GM21515 (cell line): ENCODE data around the gene TEAD1.

ENCODE experiments used
- ATAC-seq: cut with Tn5 transposase; IDR thresholded peaks from one replicate; pipeline ENCODE4 v1.9.1; 2021; ENCODE audit not compliant: unreplicated experiment

TEAD1 gene

GRCh38 chr11:12762278-12762677 is 88.1 kb downstream of the TEAD1 start:
- ATAC-seq = no peak

- ATAC-seq = no peak
Measured at GRCh38 chr11:12762696-12763324, 88.6 kb downstream of the TEAD1 start.

GRCh38 chr11:12764187-12764914 is 90.1 kb downstream of the TEAD1 start:
- ATAC-seq = no peak

GRCh38 chr11:12765428-12765827 is 91.2 kb downstream of the TEAD1 start:
- no peak for ATAC-seq

- no peak for ATAC-seq
Measured at GRCh38 chr11:12767027-12767426, 92.8 kb downstream of the TEAD1 start.

- ATAC-seq = no peak
Measured at GRCh38 chr11:12767577-12767976, 93.4 kb downstream of the TEAD1 start.

- no peak for ATAC-seq
Measured at GRCh38 chr11:12768726-12769673, 94.8 kb downstream of the TEAD1 start.

GRCh38 chr11:12769834-12770345 is 95.7 kb downstream of the TEAD1 start:
- ATAC-seq = no peak

GRCh38 chr11:12770435-12770834 is 96.2 kb downstream of the TEAD1 start:
- ATAC-seq = no peak

- ATAC-seq = no peak
Measured at GRCh38 chr11:12770966-12771597, 96.9 kb downstream of the TEAD1 start.

GRCh38 chr11:12771875-12772274 is 97.7 kb downstream of the TEAD1 start:
- no peak for ATAC-seq

GRCh38 chr11:12772324-12772723 is 98.1 kb downstream of the TEAD1 start:
- no peak for ATAC-seq

GRCh38 chr11:12773591-12773990 is 99.4 kb downstream of the TEAD1 start:
- ATAC-seq = no peak

GRCh38 chr11:12775955-12776354 is 101.7 kb downstream of the TEAD1 start:
- no peak for ATAC-seq

GRCh38 chr11:12777208-12777874 is 103.1 kb downstream of the TEAD1 start:
- ATAC-seq = no peak

GRCh38 chr11:12778240-12778905 is 104.2 kb downstream of the TEAD1 start:
- ATAC-seq = no peak

GRCh38 chr11:12783765-12784164 is 109.5 kb downstream of the TEAD1 start:
- no peak for ATAC-seq

- no peak for ATAC-seq
Measured at GRCh38 chr11:12784445-12784844, 110.2 kb downstream of the TEAD1 start.

- no peak for ATAC-seq
Measured at GRCh38 chr11:12784987-12785386, 110.8 kb downstream of the TEAD1 start.

GRCh38 chr11:12785901-12786300 is 111.7 kb downstream of the TEAD1 start:
- no peak for ATAC-seq
